Brain microvascular endothelial cell (primary cell): ENCODE measurements around the gene S100A4.
"Not testable (repeated sequence)": the region's sequence is repeated elsewhere in the genome, so short reads cannot be mapped to it uniquely, and the experiment has no call there.

Experiments
- DNase-seq: peaks from one replicate; pipeline ENCODE4 v3.0.0-alpha.2; 2020
- H3K27ac ChIP-seq: fragments of 250-450 bp; sonication (Bioruptor Pico); 2 replicates; pipeline ENCODE4 v1.5.1; 2020; ENCODE audit warnings: mild to moderate bottlenecking, moderate library complexity
- H3K27me3 ChIP-seq: fragments of 250-450 bp; sonication (Bioruptor Pico); replicated peaks from 2 replicates; pipeline ENCODE4 v1.5.1; 2020; ENCODE audit warnings: mild to moderate bottlenecking
- H3K36me3 ChIP-seq: fragments of 250-450 bp; sonication (Bioruptor Pico); replicated peaks from 2 replicates; pipeline ENCODE4 v1.5.1; 2020; ENCODE audit warnings: mild to moderate bottlenecking
- H3K4me3 ChIP-seq: 2 replicates; pipeline ENCODE4 v1.5.1; 2011; ENCODE audit warnings: low read depth, mild to moderate bottlenecking, control low read depth, low read length, moderate library complexity
- CTCF ChIP-seq: IDR thresholded peaks from 2 replicates; pipeline ENCODE4 v1.5.1; 2011; ENCODE audit warnings: low read depth, mild to moderate bottlenecking, moderate library complexity, low read length, control low read depth, inconsistent platforms; ENCODE audit errors: missing control alignments
- in situ Hi-C: cut with HindIII; loops from 2 replicates; pipeline ENCODE4 v1.10.0; 2017; ENCODE audit warnings: low sequenced_read_pairs, low pct_ligation_motif_present

The S100A4 gene

GRCh38 chr1:153545067-153546055 is at the start of gene S100A4:
Gene S100A4 (minus strand): TSS chr1:153545806. CDS start chr1:153544794, 1,012 bp downstream.
- H3K27me3 ChIP-seq, result no peaks in the 10 kb centered on the region
- H3K4me3 ChIP-seq, result no peak within 1 kb of the TSS
- no peak within 1 kb of the TSS for H3K27ac ChIP-seq
- no peak for TF ChIP-seq CTCF
- in situ Hi-C loops, result no loop called here
- DNase-seq, result peak; percentile 72
- no peaks in the 10 kb centered on the region for H3K36me3 ChIP-seq

- Histone ChIP-seq H3K36me3 (no peaks in the 10 kb centered on the region), H3K27me3 (no peaks in the 10 kb centered on the region), H3K4me3 (no peak overlapping the region), H3K27ac (no peak overlapping the region)
- no peak for TF ChIP-seq CTCF
- in situ Hi-C loops, result no loop called here
- DNase-seq, result no peak
Observed at GRCh38 chr1:153592748-153593147, 47.1 kb upstream of the S100A4 start.

- Histone ChIP-seq H3K4me3 (no peak overlapping the region), H3K36me3 (no peaks in the 10 kb centered on the region), H3K27me3 (no peaks in the 10 kb centered on the region), H3K27ac (no peak overlapping the region)
- no peak for TF ChIP-seq CTCF
- no peak for DNase-seq
- in situ Hi-C loops, result no loop called here
Observed at GRCh38 chr1:153588482-153588881, 42.9 kb upstream of the S100A4 start.

- H3K4me3 ChIP-seq, H3K27ac ChIP-seq, DNase-seq, H3K36me3 ChIP-seq, H3K27me3 ChIP-seq, in situ Hi-C loops: not testable (repeated sequence)
Observed at GRCh38 chr1:153588033-153588432, 42.4 kb upstream of the S100A4 start.

GRCh38 chr1:153587314-153587713 is 41.7 kb upstream of the S100A4 start:
- DNase-seq, result no peak
- no peak for TF ChIP-seq CTCF
- in situ Hi-C loops, result no loop called here
- Histone ChIP-seq H3K27me3 (no peaks in the 10 kb centered on the region), H3K4me3 (no peak overlapping the region), H3K36me3 (no peaks in the 10 kb centered on the region), H3K27ac (no peak overlapping the region)

GRCh38 chr1:153586347-153586746 is 40.7 kb upstream of the S100A4 start:
- in situ Hi-C loops, result no loop called here
- no peak overlapping the region for H3K27ac ChIP-seq

More at GRCh38 chr1:153586347-153586746, 40.7 kb upstream of the S100A4 start:
- TF ChIP-seq CTCF, result no peak
- H3K36me3 ChIP-seq, result no peaks in the 10 kb centered on the region
- DNase-seq, result no peak
- no peak overlapping the region for H3K4me3 ChIP-seq
- H3K27me3 ChIP-seq, result no peaks in the 10 kb centered on the region
